Thymus (tissue), 11 donors: ENCODE measurements around the gene TESK2. TPM values are rescaled to one million over a fixed set of nuclear protein-coding genes. Genes with fewer than 3 reads are reported as not detected.
A peak's percentile ranks its signal among the peaks of the same experiment; 100 is the strongest.

ENCODE experiments used
- DNase-seq, 9 donors: peaks; one replicate each; pipeline ENCODE4 v3.0.0-alpha.2; 2013; ENCODE audit warnings: low spot score in 9 of 9, low read depth in 6 of 9, missing footprints in 1 of 9
- H3K27ac ChIP-seq, 2 donors: one replicate each; pipeline ENCODE4 v1.5.1; 2013; ENCODE audit warnings: control low read depth in 1 of 2, low read depth in 1 of 2, low read length in 1 of 2, mild to moderate bottlenecking in 1 of 2, moderate library complexity in 1 of 2
- H3K27me3 ChIP-seq, 2 donors: one replicate each; pipeline ENCODE4 v1.5.1; 2013; ENCODE audit warnings: low read length in 1 of 2; ENCODE audit not compliant: control insufficient read depth in 2 of 2, insufficient read depth in 1 of 2
- H3K36me3 ChIP-seq, 2 donors: one replicate each; pipeline ENCODE4 v1.5.1; 2013; ENCODE audit warnings: low read length in 1 of 2, mild to moderate bottlenecking in 1 of 2, moderate library complexity in 1 of 2; ENCODE audit not compliant: control insufficient read depth in 2 of 2, insufficient read depth in 2 of 2
- H3K4me1 ChIP-seq, 2 donors: one replicate each; pipeline ENCODE4 v1.5.1; 2013; ENCODE audit warnings: low read length in 2 of 2; ENCODE audit not compliant: control insufficient read depth in 2 of 2, insufficient read depth in 2 of 2
- H3K4me3 ChIP-seq, 2 donors: one replicate each; pipeline ENCODE4 v1.5.1; 2013; ENCODE audit warnings: low read length in 2 of 2, control low read depth in 1 of 2, mild to moderate bottlenecking in 1 of 2
- H3K9me3 ChIP-seq, 2 donors: one replicate each; pipeline ENCODE4 v1.5.1; 2013; ENCODE audit warnings: low read length in 1 of 2, mild to moderate bottlenecking in 1 of 2; ENCODE audit not compliant: control insufficient read depth in 2 of 2, insufficient read depth in 1 of 2
- WGBS: extraction: QIAGEN DNeasy Blood & Tissue Kit; methylation state at CpG from one replicate; pipeline ENCODE4 v1.1.7; 2013; 5-methylcytosine and 5-hydroxymethylcytosine counted together
- polyA plus RNA-seq: library from polyadenylated mRNA; stranded (reverse); fragments of 200-250 nt; gene quantifications from one replicate; pipeline ENCODE4 v1.2.3, GENCODE V29; 2013
- total RNA-seq: library from RNA; stranded (reverse); fragments of 120-200 nt; gene quantifications from one replicate; pipeline ENCODE4 v1.2.4, GENCODE V29; 2013
- donor health status: healthy.

Gene TESK2
- total and polyA plus RNA-seq, 2 donors = 3.9 to 6.6 TPM

DNA sequence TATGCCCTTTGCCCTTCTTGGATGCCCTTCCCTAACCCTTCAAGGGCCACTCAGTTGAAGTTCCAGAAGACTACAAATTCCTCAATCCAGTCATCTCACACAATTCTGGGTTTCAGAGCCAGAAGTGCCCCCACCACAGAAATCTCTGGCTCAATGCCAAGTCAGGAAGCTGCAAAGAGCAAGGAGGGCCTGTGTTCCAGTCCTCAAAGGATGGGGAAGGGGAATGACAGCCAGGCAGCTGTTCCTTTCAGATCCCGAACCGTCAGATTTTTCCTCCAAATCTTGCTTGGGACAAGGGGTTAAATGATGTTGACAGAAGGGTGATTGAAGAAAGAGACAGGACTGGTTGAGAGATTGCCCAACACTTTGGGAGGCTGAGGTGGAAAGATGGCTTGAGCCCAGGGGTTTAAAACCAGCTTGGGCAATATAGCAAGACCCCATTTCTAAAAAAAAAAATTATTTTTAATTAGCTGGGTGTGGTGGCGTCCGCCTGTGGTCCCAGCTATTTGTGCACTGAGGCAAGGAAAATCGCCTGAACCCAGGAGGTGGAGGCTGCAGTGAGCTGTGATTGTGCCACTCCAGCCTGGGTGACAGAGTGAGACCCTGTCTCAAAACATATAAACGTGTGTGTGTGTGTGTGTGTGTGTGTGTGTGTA lies 165.0 kb downstream of the TESK2 start:
- 73% methylated on average over 6 of the region's 6 CpGs for WGBS
- peaks cover 6 to 14% of the 10 kb centered on the region in 2 donors for H3K36me3 ChIP-seq
- H3K4me3 ChIP-seq = peak overlapping the region; percentile 56 to 61
- H3K27me3 ChIP-seq = peaks cover 0 to 8% of the 10 kb centered on the region in 2 donors
- H3K9me3 ChIP-seq = no peaks in the 10 kb centered on the region
- no peak for DNase-seq
- H3K27ac ChIP-seq = no peak overlapping the region
- peaks cover 4 to 27% of the 10 kb centered on the region in 2 donors for H3K4me1 ChIP-seq

DNA sequence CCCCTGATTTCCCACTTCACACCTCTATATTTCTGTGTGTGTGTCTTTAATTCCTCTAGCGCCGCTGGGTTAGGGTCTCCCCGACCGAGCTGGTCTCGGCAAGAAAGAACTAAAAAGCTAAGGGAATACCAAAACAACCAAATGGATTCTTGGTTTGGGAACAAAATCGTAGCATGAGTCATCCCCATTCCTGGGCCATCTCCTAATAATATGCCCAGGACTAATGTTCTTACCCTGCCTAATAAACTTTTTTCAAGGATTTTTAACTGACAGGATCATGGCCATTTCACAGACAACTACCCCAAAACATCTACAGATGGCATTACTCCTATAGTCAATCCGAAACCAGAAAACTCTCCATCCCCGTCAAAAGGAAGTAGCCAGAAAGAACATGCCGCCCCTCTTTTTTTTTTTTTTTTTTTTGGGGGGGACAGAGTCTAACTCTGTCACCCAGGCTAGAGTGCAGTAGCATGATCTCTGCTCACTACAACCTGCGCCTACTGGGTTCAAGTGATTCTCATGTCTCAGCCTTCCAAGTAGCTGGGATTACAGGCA lies 168.4 kb downstream of the TESK2 start:
- no peaks in the 10 kb centered on the region for H3K36me3 ChIP-seq
- H3K4me3 ChIP-seq = no peak overlapping the region
- no peak overlapping the region for H3K27ac ChIP-seq
- WGBS = 96% methylated on average over 10 of the region's 10 CpGs
- DNase-seq = no peak
- peaks cover 4 to 15% of the 10 kb centered on the region in 2 donors for H3K4me1 ChIP-seq
- H3K9me3 ChIP-seq = no peaks in the 10 kb centered on the region
- peaks cover 0 to 6% of the 10 kb centered on the region in 2 donors for H3K27me3 ChIP-seq

DNA sequence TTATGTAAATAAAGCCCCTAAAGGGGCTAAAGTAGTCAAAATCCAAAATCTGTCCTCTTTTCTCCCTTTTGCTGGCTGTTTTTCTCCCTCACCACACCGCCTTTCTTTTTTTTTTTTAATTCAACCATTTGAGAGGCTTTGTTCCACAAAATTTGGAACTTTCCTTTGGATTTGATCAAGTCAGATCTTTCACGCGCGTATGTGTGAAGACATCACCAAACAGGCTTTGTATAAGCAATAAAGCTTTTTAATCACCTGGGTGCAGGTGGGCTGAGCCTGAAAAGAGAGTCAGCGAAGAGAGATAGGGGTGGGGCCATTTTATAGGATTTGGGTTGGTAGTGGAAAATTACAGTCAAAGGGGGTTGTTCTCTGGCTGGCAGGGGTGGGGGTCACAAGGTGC lies 169.5 kb downstream of the TESK2 start:
- no peak for DNase-seq
- H3K36me3 ChIP-seq = no peaks in the 10 kb centered on the region
- H3K9me3 ChIP-seq = peaks cover 0 to 2% of the 10 kb centered on the region in 2 donors
- no peaks in the 10 kb centered on the region for H3K27me3 ChIP-seq
- 96% methylated on average over 5 of the region's 5 CpGs for WGBS
- peaks cover 0 to 4% of the 10 kb centered on the region in 2 donors for H3K4me1 ChIP-seq
- no peak overlapping the region for H3K27ac ChIP-seq
- H3K4me3 ChIP-seq = no peak overlapping the region

DNA sequence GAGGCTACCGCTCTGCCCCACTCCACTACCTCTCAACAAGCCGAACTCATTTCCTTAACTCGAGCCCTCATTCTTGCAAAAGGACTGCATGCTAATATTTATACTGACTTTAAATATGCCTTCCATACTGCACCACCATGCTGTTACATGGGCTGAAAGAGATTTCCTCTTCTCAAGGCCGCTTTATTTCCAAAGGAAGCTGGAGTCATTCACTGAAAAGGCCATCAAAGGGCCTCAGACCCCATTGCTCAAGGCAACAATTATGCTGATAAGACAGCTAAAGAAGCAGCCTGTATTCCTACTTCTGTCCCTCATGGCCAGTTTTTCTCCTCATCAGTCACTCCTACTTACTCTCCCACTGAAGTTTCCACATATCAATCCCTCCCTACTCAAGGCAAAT lies 171.2 kb downstream of the TESK2 start:
- H3K27ac ChIP-seq = no peak overlapping the region
- WGBS = 96% methylated on average over 4 of the region's 4 CpGs
- peaks cover 0 to 3% of the 10 kb centered on the region in 2 donors for H3K9me3 ChIP-seq
- H3K36me3 ChIP-seq = no peaks in the 10 kb centered on the region
- no peaks in the 10 kb centered on the region for H3K4me1 ChIP-seq
- H3K27me3 ChIP-seq = no peaks in the 10 kb centered on the region
- DNase-seq = no peak
- no peak overlapping the region for H3K4me3 ChIP-seq

GRCh38 chr1:45317166-45317565 lies 173.8 kb downstream of the TESK2 start:
- 95% methylated on average over 4 of the region's 4 CpGs for WGBS
- Histone ChIP-seq H3K4me3 (no peak overlapping the region), H3K27ac (no peak overlapping the region), H3K4me1 (no peaks in the 10 kb centered on the region), H3K9me3 (peaks cover 0 to 3% of the 10 kb centered on the region in 2 donors), H3K36me3 (no peaks in the 10 kb centered on the region), H3K27me3 (no peaks in the 10 kb centered on the region)
- no peak for DNase-seq

GRCh38 chr1:45314266-45314665 lies 176.7 kb downstream of the TESK2 start:
- WGBS = 98% methylated on average over 3 of the region's 3 CpGs
- H3K4me3 ChIP-seq = no peak overlapping the region

DNA sequence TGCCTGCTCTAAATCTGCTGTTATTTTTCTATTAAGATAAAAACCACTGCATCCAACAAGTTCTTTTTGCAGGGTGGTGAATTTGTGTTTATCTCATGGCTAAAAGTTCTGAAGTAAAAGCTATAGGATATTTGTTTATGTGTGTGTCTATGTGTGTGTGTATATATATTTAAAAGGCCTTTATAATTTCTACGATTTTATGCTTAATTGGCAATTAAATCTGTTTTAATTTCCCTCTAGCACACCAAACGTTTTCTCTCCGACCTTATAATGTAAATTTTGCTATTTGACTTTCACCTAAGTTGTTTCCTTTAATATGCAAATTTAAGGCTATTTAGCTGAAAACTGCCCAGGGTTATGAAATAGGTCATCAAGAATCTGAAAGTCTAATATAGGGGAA lies 184.1 kb downstream of the TESK2 start:
- Histone ChIP-seq H3K27me3 (no peaks in the 10 kb centered on the region), H3K4me3 (no peak overlapping the region), H3K36me3 (no peaks in the 10 kb centered on the region), H3K27ac (no peak overlapping the region), H3K4me1 (peaks cover 8 to 22% of the 10 kb centered on the region in 2 donors), H3K9me3 (no peaks in the 10 kb centered on the region)
- 97% methylated on average over 3 of the region's 3 CpGs for WGBS
- no peak for DNase-seq

More at GRCh38 chr1:45314266-45314665, 176.7 kb downstream of the TESK2 start:
- H3K36me3 ChIP-seq = no peaks in the 10 kb centered on the region
- no peaks in the 10 kb centered on the region for H3K27me3 ChIP-seq
- H3K9me3 ChIP-seq = peaks cover 0 to 3% of the 10 kb centered on the region in 2 donors
- H3K4me1 ChIP-seq = no peaks in the 10 kb centered on the region
- H3K27ac ChIP-seq = no peak overlapping the region
- DNase-seq = no peak

DNA sequence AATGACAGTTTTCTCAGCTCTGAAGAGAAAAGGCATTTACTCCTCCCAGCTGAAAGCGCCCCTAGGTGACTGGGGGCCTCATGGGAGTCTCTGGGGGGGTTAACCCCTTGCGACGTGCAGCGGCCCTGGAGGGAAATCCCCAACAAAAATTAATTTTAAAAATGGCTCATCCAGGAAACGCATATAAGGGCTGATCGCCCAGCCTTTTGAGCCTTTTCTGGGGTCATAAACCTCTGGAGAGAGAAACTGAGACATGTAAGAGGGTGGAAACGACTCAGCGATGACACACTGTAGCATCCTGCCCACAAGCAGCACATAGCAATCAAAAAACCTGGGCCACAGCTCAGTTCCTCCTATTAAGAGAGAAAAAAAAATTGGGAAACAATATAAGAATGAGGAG lies 184.6 kb downstream of the TESK2 start:
- H3K4me1 ChIP-seq = peaks cover 8 to 22% of the 10 kb centered on the region in 2 donors
- H3K27ac ChIP-seq = no peak overlapping the region
- no peaks in the 10 kb centered on the region for H3K36me3 ChIP-seq
- H3K9me3 ChIP-seq = no peaks in the 10 kb centered on the region
- DNase-seq = no peak
- WGBS = 91% methylated on average over 8 of the region's 8 CpGs
- no peaks in the 10 kb centered on the region for H3K27me3 ChIP-seq
- no peak overlapping the region for H3K4me3 ChIP-seq

GRCh38 chr1:45305231-45305630 lies 185.7 kb downstream of the TESK2 start:
- Histone ChIP-seq H3K36me3 (no peaks in the 10 kb centered on the region), H3K4me1 (peaks cover 8 to 22% of the 10 kb centered on the region in 2 donors), H3K27ac (peak overlapping the region in 1 of 2 donors; percentile 93), H3K27me3 (no peaks in the 10 kb centered on the region), H3K4me3 (no peak overlapping the region), H3K9me3 (no peaks in the 10 kb centered on the region)
- DNase-seq = no peak
- 97% methylated on average over 10 of the region's 10 CpGs for WGBS
